Left ventricle myocardium inferior (tissue), 1 donor: ENCODE data around the gene HSD3B2. TPM values are rescaled to one million over a fixed set of nuclear protein-coding genes. Genes with fewer than 3 reads are reported as not detected.
"Not testable (repeated sequence)": the region's sequence is repeated elsewhere in the genome, so short reads cannot be mapped to it uniquely, and the experiment has no call there.

Experiments
- DNase-seq: peaks from one replicate; pipeline ENCODE4 v3.0.0-alpha.2; 2020
- H3K27ac ChIP-seq: fragments of 200-600 bp; replicated peaks from 2 replicates; pipeline ENCODE4 v1.8.0; 2021
- H3K27me3 ChIP-seq: fragments of 200-600 bp; 2 replicates; pipeline ENCODE4 v1.8.0; 2021; ENCODE audit warnings: low read depth
- H3K36me3 ChIP-seq: fragments of 200-600 bp; 2 replicates; pipeline ENCODE4 v1.8.0; 2021
- H3K4me1 ChIP-seq: fragments of 200-600 bp; 2 replicates; pipeline ENCODE4 v1.8.0; 2021
- H3K4me3 ChIP-seq: fragments of 200-600 bp; 2 replicates; pipeline ENCODE4 v1.8.0; 2021; ENCODE audit warnings: mild to moderate bottlenecking, moderate library complexity
- H3K9me3 ChIP-seq: fragments of 200-600 bp; replicated peaks from 2 replicates; pipeline ENCODE4 v1.8.0; 2021
- intact Hi-C: fragments of 100-400 bp; cut with micrococcal nuclease; formaldehyde crosslinking; loops from one replicate; pipeline ENCODE4 v1.11.0; 2022
- total RNA-seq: library from RNA; stranded (reverse); fragmentation: NEBNext Ultra II Directional; extraction: Animal tissue kit (Norgen Biotek cat#: 25700); gene quantifications from one replicate; pipeline ENCODE4 v1.2.1, GENCODE V29; 2021
- TF ChIP-seq, protein P1 (sequence below): fragments of 200-600 bp; IDR thresholded peaks from 2 replicates; pipeline ENCODE4 v1.8.0; 2021; ENCODE audit warnings: antibody characterized with exemption, mild to moderate bottlenecking, borderline replicate concordance
- donor health status: DM: no; HTN: yes; CAD: no; lungs with severe emphysema.

The HSD3B2 gene
- total RNA-seq, 1 donor from 2014 or later, result not detected

GRCh38 chr1:119376594-119376993 is 38.4 kb upstream of the HSD3B2 start:
- Histone ChIP-seq H3K9me3 (peaks cover 8% of the 10 kb centered on the region), H3K4me3 (no peak overlapping the region), H3K36me3 (no peaks in the 10 kb centered on the region), H3K27me3 (peaks cover 7% of the 10 kb centered on the region), H3K27ac (no peak overlapping the region), H3K4me1 (no peaks in the 10 kb centered on the region)
- intact Hi-C loops, result no loop called here
- TF ChIP-seq, protein P1, sequence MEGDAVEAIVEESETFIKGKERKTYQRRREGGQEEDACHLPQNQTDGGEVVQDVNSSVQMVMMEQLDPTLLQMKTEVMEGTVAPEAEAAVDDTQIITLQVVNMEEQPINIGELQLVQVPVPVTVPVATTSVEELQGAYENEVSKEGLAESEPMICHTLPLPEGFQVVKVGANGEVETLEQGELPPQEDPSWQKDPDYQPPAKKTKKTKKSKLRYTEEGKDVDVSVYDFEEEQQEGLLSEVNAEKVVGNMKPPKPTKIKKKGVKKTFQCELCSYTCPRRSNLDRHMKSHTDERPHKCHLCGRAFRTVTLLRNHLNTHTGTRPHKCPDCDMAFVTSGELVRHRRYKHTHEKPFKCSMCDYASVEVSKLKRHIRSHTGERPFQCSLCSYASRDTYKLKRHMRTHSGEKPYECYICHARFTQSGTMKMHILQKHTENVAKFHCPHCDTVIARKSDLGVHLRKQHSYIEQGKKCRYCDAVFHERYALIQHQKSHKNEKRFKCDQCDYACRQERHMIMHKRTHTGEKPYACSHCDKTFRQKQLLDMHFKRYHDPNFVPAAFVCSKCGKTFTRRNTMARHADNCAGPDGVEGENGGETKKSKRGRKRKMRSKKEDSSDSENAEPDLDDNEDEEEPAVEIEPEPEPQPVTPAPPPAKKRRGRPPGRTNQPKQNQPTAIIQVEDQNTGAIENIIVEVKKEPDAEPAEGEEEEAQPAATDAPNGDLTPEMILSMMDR, result no peak
- no peak for DNase-seq

DNA sequence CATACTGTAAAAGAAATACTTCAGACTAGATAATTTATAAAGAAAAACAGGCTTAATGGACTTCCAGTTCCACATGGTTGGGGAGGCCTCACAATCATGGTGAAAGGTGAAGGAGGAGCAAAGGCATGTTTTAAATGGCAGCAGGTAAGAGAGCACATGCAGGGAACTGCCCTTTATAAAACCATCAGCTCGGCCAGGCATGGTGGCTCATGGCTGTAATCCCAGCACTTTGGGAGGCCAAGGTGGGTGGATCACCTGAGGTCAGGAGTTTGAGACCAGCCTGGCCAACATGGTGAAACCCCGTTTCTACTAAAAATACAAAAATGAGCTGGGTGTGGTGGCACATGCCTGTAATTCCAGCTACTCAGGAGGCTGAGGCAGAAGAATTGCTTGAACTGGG is 37.4 kb upstream of the HSD3B2 start:
- H3K36me3 ChIP-seq, H3K4me1 ChIP-seq, DNase-seq, H3K27ac ChIP-seq, H3K9me3 ChIP-seq, H3K27me3 ChIP-seq, H3K4me3 ChIP-seq, intact Hi-C loops: not testable (repeated sequence)

DNA sequence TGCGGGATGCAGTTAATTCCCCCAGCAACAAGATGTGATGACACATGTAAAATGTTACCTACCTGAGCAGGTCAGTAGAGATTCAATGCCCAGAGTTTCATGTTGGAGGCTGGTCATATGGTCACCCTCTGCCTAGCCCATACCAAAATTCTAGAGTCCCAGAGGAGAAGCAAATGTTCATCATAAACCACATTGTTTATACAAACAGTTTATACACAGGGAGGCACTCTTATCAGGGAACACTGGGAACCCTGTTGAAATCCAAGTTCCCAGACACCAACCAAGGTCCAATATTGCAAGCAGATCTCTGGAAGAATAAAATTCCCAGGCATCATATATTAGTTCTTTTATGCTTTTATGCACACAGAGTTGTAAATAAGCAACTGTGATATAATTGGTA is 35.8 kb upstream of the HSD3B2 start:
- intact Hi-C loops, result no loop called here
- TF ChIP-seq, protein P1, result no peak
- Histone ChIP-seq H3K9me3 (peaks cover 8% of the 10 kb centered on the region), H3K27me3 (no peaks in the 10 kb centered on the region), H3K36me3 (no peaks in the 10 kb centered on the region), H3K4me3 (no peak overlapping the region), H3K27ac (no peak overlapping the region), H3K4me1 (no peaks in the 10 kb centered on the region)
- no peak for DNase-seq

DNA sequence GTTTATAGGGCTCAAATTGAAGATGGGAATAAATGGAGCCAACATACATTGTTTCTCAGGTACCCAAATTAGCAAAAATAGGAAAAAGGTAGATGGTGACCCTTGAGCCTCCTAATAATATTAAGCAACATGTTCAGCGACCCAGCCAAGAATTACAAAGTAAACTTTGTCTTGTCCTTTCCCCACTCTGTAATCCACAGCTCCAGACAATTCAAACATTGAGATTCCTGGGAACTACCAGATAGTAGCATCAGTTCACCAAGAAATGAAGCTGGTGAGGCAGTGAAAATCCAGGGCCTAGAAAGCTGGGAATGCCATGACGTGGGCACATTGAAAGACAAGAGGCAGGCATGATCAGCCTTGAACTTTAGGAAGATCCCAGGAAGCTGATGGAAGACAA is 34.6 kb upstream of the HSD3B2 start:
- TF ChIP-seq, protein P1, result no peak
- DNase-seq, result no peak
- no peak overlapping the region for H3K4me3 ChIP-seq
- no peaks in the 10 kb centered on the region for H3K27me3 ChIP-seq
- H3K4me1 ChIP-seq, result no peaks in the 10 kb centered on the region
- H3K36me3 ChIP-seq, result no peaks in the 10 kb centered on the region
- no peak overlapping the region for H3K27ac ChIP-seq
- intact Hi-C loops, result no loop called here
- peaks cover 8% of the 10 kb centered on the region for H3K9me3 ChIP-seq

DNA sequence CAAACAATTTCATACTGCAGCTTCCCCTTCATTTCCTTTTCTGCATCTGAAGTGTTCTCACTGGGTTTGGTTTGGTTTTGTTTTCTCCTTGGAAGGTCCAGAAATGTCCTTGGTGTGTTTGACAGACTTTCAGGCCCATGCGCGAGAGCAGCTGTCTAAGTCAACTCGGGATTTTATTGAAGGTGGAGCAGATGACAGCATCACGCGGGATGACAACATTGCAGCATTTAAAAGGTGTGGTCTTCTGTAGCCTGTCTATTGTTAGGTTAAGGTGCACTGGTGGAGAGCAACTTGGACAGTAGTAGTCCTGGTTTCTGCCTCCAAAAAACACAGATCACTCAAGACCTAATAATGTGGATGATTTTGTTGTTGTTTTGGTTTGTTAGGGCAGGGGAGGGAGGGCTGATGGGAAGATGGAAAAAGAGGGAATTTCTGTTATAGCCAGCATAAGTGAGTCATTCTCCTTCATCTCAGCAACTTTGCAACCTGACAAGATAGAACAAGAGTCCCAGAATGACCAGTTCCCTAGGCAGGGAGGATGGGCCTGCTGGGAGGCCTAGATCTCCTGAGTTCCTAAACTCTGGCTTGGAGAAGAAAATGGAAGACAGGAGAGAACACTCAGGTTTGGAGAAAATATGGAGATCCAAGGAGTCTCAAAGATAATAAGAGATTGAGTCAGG is 33.8 kb upstream of the HSD3B2 start:
- no peak overlapping the region for H3K27ac ChIP-seq
- H3K36me3 ChIP-seq, result no peaks in the 10 kb centered on the region
- peaks cover under 1% of the 10 kb centered on the region for H3K27me3 ChIP-seq
- intact Hi-C loops, result no loop called here
- H3K4me3 ChIP-seq, result no peak overlapping the region
- H3K4me1 ChIP-seq, result no peaks in the 10 kb centered on the region
- DNase-seq, result no peak
- TF ChIP-seq, protein P1, result no peak
- H3K9me3 ChIP-seq, result peaks cover 8% of the 10 kb centered on the region

- Histone ChIP-seq H3K27ac (no peak overlapping the region), H3K4me3 (no peak overlapping the region), H3K9me3 (no peaks in the 10 kb centered on the region), H3K4me1 (no peaks in the 10 kb centered on the region), H3K36me3 (no peaks in the 10 kb centered on the region), H3K27me3 (peaks cover 5% of the 10 kb centered on the region)
- intact Hi-C loops, result no loop called here
- DNase-seq, result no peak
- TF ChIP-seq, protein P1, result no peak
Measured at GRCh38 chr1:119384591-119384990, 30.4 kb upstream of the HSD3B2 start.
